ENCODE data around the gene GINM1.

DNA sequence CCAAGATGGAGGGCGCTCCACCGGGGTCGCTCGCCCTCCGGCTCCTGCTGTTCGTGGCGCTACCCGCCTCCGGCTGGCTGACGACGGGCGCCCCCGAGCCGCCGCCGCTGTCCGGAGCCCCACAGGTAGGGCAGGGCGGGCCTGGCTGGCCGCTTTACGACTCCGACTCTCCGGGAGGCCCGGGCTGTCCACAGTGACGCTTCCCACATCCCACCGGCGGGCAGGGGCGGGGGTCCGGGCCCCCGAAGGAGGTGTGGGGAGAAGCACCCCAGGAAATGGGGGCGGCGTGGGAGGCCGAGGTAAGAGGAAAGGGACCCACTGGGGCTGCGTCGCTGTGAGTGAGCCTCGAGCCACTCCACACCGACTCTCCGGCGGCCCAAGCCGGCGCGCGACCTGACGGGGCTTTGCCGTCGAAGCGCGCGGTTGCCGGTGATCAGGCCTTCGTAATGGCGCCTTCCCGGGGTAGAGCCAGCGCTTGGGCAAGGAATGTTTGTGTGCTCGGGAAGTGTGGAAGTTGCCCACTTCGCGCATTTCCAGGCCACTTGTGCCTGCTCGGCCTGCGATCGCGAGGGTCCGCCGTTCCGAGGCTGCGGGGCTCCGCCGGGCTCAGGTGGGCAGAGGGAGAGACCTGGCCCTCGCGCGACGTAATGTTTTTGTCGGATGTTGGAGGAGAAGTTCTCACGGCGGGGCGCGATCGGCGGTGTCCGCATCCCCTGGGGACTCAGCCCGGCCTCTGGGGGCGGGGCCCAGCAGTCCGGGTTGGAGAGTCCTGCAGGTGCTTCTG is 427 bp downstream of the GINM1 start:
- TF ChIP-seq REST (IDR thresholded peaks at IDR 0.05; ENCODE audit: low read depth) (no peak), POLR2A (IDR thresholded peaks at IDR 0.05; ENCODE audit: borderline replicate concordance, extremely low read depth, insufficient read depth, insufficient read length) (no peak), RAD21 (IDR thresholded peaks at IDR 0.05; ENCODE audit: low read depth) (no peak), ELF1 (IDR thresholded peaks at IDR 0.05; ENCODE audit: borderline replicate concordance, low read depth) (no peak), POLR2AphosphoS5 (IDR thresholded peaks at IDR 0.05; ENCODE audit: low read depth, low read length) (peak; percentile 68), EZH2phosphoT487 (IDR thresholded peaks at IDR 0.05; ENCODE audit: borderline replicate concordance) (no peak), ZNF274 (IDR thresholded peaks at IDR 0.05; ENCODE audit: low read depth, low read length) (no peak), EZH2 (IDR thresholded peaks at IDR 0.05) (no peak), MAX (IDR thresholded peaks at IDR 0.05) (0 out of 2 replicates have a peak, but pooled peaks have one; percentile 20), SRF (IDR thresholded peaks at IDR 0.05; ENCODE audit: low read depth) (no peak), SP1 (IDR thresholded peaks at IDR 0.05; ENCODE audit: low read depth) (no peak), SIN3A (IDR thresholded peaks at IDR 0.05; ENCODE audit: low read depth) (peak; percentile 37; the same call in 1 of the 2 replicates)
- TF ChIP-seq, protein P1, sequence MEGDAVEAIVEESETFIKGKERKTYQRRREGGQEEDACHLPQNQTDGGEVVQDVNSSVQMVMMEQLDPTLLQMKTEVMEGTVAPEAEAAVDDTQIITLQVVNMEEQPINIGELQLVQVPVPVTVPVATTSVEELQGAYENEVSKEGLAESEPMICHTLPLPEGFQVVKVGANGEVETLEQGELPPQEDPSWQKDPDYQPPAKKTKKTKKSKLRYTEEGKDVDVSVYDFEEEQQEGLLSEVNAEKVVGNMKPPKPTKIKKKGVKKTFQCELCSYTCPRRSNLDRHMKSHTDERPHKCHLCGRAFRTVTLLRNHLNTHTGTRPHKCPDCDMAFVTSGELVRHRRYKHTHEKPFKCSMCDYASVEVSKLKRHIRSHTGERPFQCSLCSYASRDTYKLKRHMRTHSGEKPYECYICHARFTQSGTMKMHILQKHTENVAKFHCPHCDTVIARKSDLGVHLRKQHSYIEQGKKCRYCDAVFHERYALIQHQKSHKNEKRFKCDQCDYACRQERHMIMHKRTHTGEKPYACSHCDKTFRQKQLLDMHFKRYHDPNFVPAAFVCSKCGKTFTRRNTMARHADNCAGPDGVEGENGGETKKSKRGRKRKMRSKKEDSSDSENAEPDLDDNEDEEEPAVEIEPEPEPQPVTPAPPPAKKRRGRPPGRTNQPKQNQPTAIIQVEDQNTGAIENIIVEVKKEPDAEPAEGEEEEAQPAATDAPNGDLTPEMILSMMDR (IDR thresholded peaks at IDR 0.05 in 2 of 3, conservative IDR thresholded peaks at IDR 0.05 in 1 of 3; ENCODE audit: borderline replicate concordance in 1 of 3, insufficient read depth in 1 of 3, low read depth in 2 of 3, low read length in 2 of 3), result no peak
